HFF-Myc (cell line): ENCODE measurements around the gene STXBP6.

Experiments
- DNase-seq: peaks from one replicate; pipeline ENCODE4 v3.0.0-alpha.2; 2011; ENCODE audit warnings: low read depth; ENCODE audit errors: extremely low read depth
- H3K4me3 ChIP-seq: replicated peaks from 2 replicates; pipeline ENCODE4 v1.5.1; 2011; ENCODE audit warnings: low read depth, mild to moderate bottlenecking, control low read depth, low read length
- CTCF ChIP-seq: IDR thresholded peaks from 2 replicates; pipeline ENCODE4 v1.5.1; 2012; ENCODE audit warnings: mild to moderate bottlenecking, low read depth, low read length, control low read depth; ENCODE audit errors: missing control alignments

Gene STXBP6

DNA sequence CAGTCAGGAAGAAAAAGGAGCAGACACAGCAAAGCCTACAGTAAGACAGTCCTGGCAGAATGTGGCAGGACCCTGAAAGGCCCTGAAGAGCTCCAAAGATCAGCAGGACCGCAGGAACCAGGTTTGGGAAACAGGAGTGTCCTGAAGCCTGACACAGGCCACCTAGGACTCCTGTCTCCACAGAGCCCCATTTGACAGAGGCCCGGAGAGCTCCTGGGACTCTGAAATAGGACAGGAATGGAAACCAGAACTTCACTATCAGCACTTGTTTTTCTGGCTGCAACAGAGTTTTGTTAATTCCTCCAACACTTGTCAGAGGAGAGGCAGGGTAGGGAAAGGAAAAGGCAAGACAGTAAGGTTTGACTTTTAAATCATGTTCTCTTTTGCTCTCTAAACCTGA, 12.9 kb downstream of the STXBP6 start:
- H3K4me3 ChIP-seq: no peak overlapping the region
- TF ChIP-seq CTCF: no peak
- DNase-seq: no peak

DNA sequence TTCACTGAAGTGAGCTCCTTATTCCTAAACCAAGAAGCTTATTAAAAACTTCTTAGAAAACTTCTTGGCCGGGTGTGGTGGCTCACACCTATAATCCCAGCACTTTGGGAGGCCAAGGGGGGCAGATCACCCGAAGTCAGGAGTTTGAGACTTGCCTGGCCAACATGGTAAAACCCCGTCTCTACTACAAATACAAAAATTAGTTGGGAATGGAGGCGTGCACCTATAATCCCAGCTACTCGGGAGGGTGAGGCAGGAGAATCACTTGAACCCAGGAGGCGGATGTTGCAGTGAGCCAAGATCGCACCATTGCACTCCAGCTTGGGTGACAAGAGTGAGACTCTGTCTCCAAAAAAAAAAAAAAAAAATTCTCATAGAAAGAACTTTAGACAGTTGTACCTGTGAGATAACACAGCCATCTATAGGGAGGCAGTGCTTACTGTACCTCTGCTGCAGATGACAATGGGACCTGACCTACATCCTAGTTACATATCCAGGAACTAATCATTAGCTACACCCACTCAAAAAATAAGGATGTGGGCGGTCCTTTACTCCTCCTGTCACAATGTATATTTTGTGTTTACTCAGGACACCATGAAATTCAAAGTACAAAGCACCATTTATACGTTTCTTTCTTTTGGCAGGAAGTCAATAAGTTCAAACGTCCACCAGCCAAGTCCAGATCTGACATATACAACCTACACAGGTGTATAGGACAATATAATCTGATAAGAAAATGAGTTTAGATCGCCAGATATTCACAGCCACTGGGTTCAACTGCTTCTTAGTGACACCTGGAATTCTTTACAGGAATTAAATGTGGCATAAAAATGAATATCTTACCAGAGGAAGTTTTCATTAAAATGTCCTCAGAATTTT, 14.9 kb downstream of the STXBP6 start:
- no peak overlapping the region for H3K4me3 ChIP-seq
- TF ChIP-seq CTCF: no peak
- no peak for DNase-seq

DNA sequence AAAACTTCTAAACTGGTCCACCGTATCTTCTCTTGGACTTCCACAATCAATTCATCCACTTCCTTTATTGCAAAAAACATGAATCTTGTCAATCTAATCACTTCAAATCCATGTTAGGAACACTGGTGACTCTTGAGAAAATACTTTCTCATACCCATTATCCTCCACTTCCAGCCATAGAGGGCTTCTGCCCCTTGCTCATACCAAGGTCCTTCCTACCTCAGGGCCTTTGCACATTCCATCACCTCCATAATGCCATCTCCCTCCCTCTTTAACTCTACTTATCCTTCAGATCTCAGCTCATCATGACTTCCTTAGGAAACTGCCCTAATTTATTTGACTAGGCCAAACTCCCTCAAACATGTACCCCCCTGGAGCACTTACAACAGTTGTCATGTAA, 16.6 kb downstream of the STXBP6 start:
- TF ChIP-seq CTCF: no peak
- no peak for DNase-seq
- no peak overlapping the region for H3K4me3 ChIP-seq

GRCh38 chr14:25032092-25032784, 17.7 kb downstream of the STXBP6 start:
- peak; percentile 47 for TF ChIP-seq CTCF
- no peak overlapping the region for H3K4me3 ChIP-seq
- DNase-seq: no peak

DNA sequence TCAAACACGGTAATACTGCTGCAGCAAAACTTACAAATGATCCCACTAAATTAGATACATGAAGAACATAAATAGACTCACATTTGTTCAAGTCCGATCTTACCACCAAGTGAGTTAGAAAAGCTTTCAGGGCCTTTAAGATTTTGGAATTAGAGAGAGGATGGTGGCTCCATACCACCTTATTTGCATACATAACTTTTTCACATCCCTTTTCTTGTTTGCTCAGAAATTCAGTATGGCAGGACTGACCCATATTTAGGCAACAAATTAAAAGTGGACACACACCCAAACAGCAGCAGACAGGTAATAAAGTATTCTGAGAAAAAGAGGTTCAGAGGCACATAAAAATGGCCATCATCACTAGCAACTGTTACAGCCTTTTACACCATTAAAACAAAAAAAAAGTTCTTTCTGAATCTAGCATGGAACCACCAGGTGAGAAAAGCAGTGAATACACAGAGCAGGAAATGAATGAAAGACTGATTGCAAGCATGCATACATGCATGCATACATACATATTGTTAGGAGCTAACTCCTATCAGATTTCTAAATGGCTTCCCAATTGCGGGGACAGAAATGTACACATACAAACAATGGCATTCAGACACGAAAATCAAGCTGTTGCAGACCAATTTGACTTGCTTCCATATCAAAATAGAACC, 23.3 kb downstream of the STXBP6 start:
- DNase-seq: no peak

DNA sequence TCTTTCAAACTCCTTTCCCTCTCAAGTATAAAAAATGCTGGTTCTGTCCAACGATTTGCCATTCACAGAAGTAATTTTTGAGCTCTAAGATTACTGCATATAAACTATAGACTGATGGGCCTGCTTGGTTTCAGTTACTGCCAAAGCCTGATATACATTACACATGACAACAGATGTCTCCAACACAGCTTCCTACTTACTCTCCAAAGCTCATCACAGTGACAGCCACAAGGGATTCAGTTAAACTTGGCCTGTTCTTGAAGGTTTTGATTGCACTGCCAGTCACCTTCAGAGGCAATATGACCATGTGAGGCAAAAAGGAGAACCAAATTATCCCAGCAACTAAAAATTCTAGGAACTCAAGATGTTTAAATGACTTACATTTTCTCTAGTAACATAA, 30.1 kb downstream of the STXBP6 start:
- no peak for TF ChIP-seq CTCF
- no peak overlapping the region for H3K4me3 ChIP-seq
- DNase-seq: no peak

More for the DNA sequence above, 23.3 kb downstream of the STXBP6 start:
- no peak for TF ChIP-seq CTCF
- H3K4me3 ChIP-seq: no peak overlapping the region
